H1 (cell line): ENCODE results near the gene IL5RA. TPM values are rescaled to one million over a fixed set of nuclear protein-coding genes. Genes with fewer than 3 reads are reported as not detected.
A peak's percentile ranks its signal among the peaks of the same experiment; 100 is the strongest.

Experiments
- CTCF ChIP-seq, 3 experiments: IDR thresholded peaks; 1 replicate in 2 of 3; 2 replicates in 1 of 3; pipeline versions ENCODE4 v1.5.1 to v1.6.1; 2011; ENCODE audit warnings: low read length in 3 of 3, mild to moderate bottlenecking in 3 of 3, inconsistent platforms in 2 of 3, low read depth in 1 of 3, moderate library complexity in 1 of 3; ENCODE audit not compliant: insufficient read depth in 1 of 3; ENCODE audit errors: control extremely low read depth in 1 of 3
- HDAC6 ChIP-seq: IDR thresholded peaks from one replicate; pipeline ENCODE4 v1.7.1; 2012; ENCODE audit warnings: low read depth, mild to moderate bottlenecking, inconsistent platforms, low read length, moderate library complexity
- POLR2A ChIP-seq, 2 experiments: IDR thresholded peaks; 1 replicate in 1 of 2; 2 replicates in 1 of 2; pipeline ENCODE4 v1.6.1; 2011; ENCODE audit warnings: low read depth in 2 of 2, low read length in 2 of 2, mild to moderate bottlenecking in 2 of 2; ENCODE audit errors: control extremely low read depth in 1 of 2
- RAD21 ChIP-seq, 2 experiments: IDR thresholded peaks in 1 of 2; conservative IDR thresholded peaks in 1 of 2; 2 replicates each; pipeline ENCODE4 v1.6.1; 2011; ENCODE audit warnings: low read depth in 2 of 2, low read length in 2 of 2, improper control_type of control experiment in 1 of 2, inconsistent platforms in 1 of 2, mild to moderate bottlenecking in 1 of 2, moderate library complexity in 1 of 2
- SAP30 ChIP-seq: fragments of 300-600 bp; sonication (generic); IDR thresholded peaks from 2 replicates; pipeline ENCODE4 v1.7.1; 2012; ENCODE audit warnings: low read length, moderate library complexity, mild to moderate bottlenecking, inconsistent platforms; ENCODE audit not compliant: insufficient read depth, insufficient replicate concordance
- TEAD4 ChIP-seq: IDR thresholded peaks from 2 replicates; pipeline ENCODE4 v1.6.1; 2012; ENCODE audit warnings: low read depth, low read length, inconsistent platforms, mixed read lengths
- polyA plus RNA-seq, 7 experiments: library from polyadenylated mRNA; depleted of rRNA in 3 of 7; stranded (reverse) in 5 of 7; unstranded in 2 of 7; fragments of >200 nt in 5 of 7; fragments of 200-250 nt in 2 of 7; gene quantifications; 1 replicate in 5 of 7; 2 replicates in 1 of 7; 4 replicates in 1 of 7; pipeline versions ENCODE4 v1.2.1 to v1.2.3, GENCODE V29; 2011 to 2013; ENCODE audit warnings: missing spikeins in 2 of 7, mixed read lengths in 2 of 7
- total RNA-seq: library from RNA; stranded (reverse); fragmentation: NEBNext Ultra II Directional; extraction: Animal tissue kit (Norgen Biotek cat#: 25700); gene quantifications from 2 replicates; pipeline ENCODE4 v1.2.1, GENCODE V29; 2021

Gene IL5RA
- total and polyA plus RNA-seq, 2 of the 8 experiments (the other 6 are each of a cell fraction or from before 2014, with no cell fraction given): not detected

GRCh38 chr3:3127432-3128010 is 17.3 kb upstream of the IL5RA start (continued):
- TF ChIP-seq POLR2A (IDR thresholded peaks at IDR 0.05; ENCODE audit: control extremely low read depth in 1 of 2, low read depth in 2 of 2, low read length in 2 of 2) (0 out of 3 replicates have a peak, but pooled peaks of 1 of the 2 experiments have one; percentile 4), TEAD4 (no peak), SAP30 (no peak), RAD21 (IDR thresholded peaks at IDR 0.05 in 1 of 2, conservative IDR thresholded peaks at IDR 0.05 in 1 of 2; ENCODE audit: low read depth in 2 of 2, low read length in 2 of 2) (no peak), CTCF (IDR thresholded peaks at IDR 0.05; ENCODE audit: control extremely low read depth in 1 of 3, insufficient read depth in 1 of 3, low read depth in 1 of 3, low read length in 3 of 3) (no peak), HDAC6 (no peak)
